ENCODE data around the gene ACVR1C.

ACVR1C gene

GRCh38 chr2:157657101-157657500, 28.4 kb upstream of the ACVR1C start:
- Histone ChIP-seq H3F3A (ENCODE audit: insufficient read depth, low read length) (no peaks in the 10 kb centered on the region), H2AFZ (ENCODE audit: low read length) (no peak overlapping the region), H3K9me3 (replicated peaks; ENCODE audit: insufficient read depth, low read length) (no peaks in the 10 kb centered on the region), H3K4me3 (ENCODE audit: low read length) (no peak overlapping the region), H3K36me3 (replicated peaks; ENCODE audit: insufficient read depth, low read length) (no peaks in the 10 kb centered on the region), H3K27ac (ENCODE audit: low read length) (no peak overlapping the region), H4K20me1 (ENCODE audit: insufficient read depth, low read length) (no peaks in the 10 kb centered on the region), H3K4me2 (ENCODE audit: low read depth, low read length) (no peak overlapping the region), H3K4me1 (ENCODE audit: low read length) (no peaks in the 10 kb centered on the region), H3K9ac (ENCODE audit: low read length) (no peak overlapping the region), H3K27me3 (replicated peaks; ENCODE audit: insufficient read depth, low read length) (no peaks in the 10 kb centered on the region), H3K79me2 (ENCODE audit: low read length) (no peaks in the 10 kb centered on the region), H3K9me2 (replicated peaks; ENCODE audit: insufficient read depth, low read length) (no peaks in the 10 kb centered on the region)
- no peak for DNase-seq
- TF ChIP-seq CTCF (IDR thresholded peaks at IDR 0.05; ENCODE audit: low read length) = no peak
- TF ChIP-seq EZH2 (optimal IDR thresholded peaks at IDR 0.05; ENCODE audit: low read depth, low read length) = no peak
- no peak for TF ChIP-seq EZH2phosphoT487 (IDR thresholded peaks at IDR 0.05; ENCODE audit: low read length)

- Histone ChIP-seq H3K4me1 (ENCODE audit: low read length) (no peaks in the 10 kb centered on the region), H3K4me3 (ENCODE audit: low read length) (no peak overlapping the region), H2AFZ (ENCODE audit: low read length) (no peak overlapping the region), H3K9me2 (replicated peaks; ENCODE audit: insufficient read depth, low read length) (no peaks in the 10 kb centered on the region), H4K20me1 (ENCODE audit: insufficient read depth, low read length) (no peaks in the 10 kb centered on the region), H3K9me3 (replicated peaks; ENCODE audit: insufficient read depth, low read length) (no peaks in the 10 kb centered on the region), H3F3A (ENCODE audit: insufficient read depth, low read length) (no peaks in the 10 kb centered on the region), H3K36me3 (replicated peaks; ENCODE audit: insufficient read depth, low read length) (no peaks in the 10 kb centered on the region), H3K9ac (ENCODE audit: low read length) (no peak overlapping the region), H3K79me2 (ENCODE audit: low read length) (no peaks in the 10 kb centered on the region), H3K4me2 (ENCODE audit: low read depth, low read length) (no peak overlapping the region), H3K27me3 (replicated peaks; ENCODE audit: insufficient read depth, low read length) (no peaks in the 10 kb centered on the region), H3K27ac (ENCODE audit: low read length) (no peak overlapping the region)
- DNase-seq = no peak
- TF ChIP-seq EZH2 (optimal IDR thresholded peaks at IDR 0.05; ENCODE audit: low read depth, low read length) (no peak), CTCF (IDR thresholded peaks at IDR 0.05; ENCODE audit: low read length) (no peak), EZH2phosphoT487 (IDR thresholded peaks at IDR 0.05; ENCODE audit: low read length) (no peak)
Observed at GRCh38 chr2:157644776-157645175, 16.1 kb upstream of the ACVR1C start.

GRCh38 chr2:157631861-157632260, 3.2 kb upstream of the ACVR1C start:
- DNase-seq = no peak
- Histone ChIP-seq H3K79me2 (ENCODE audit: low read length) (no peaks in the 10 kb centered on the region), H2AFZ (ENCODE audit: low read length) (no peak overlapping the region), H3K27ac (ENCODE audit: low read length) (no peak overlapping the region), H3K4me3 (ENCODE audit: low read length) (no peak overlapping the region), H3K9me3 (replicated peaks; ENCODE audit: insufficient read depth, low read length) (no peaks in the 10 kb centered on the region), H3K36me3 (replicated peaks; ENCODE audit: insufficient read depth, low read length) (no peaks in the 10 kb centered on the region), H3F3A (ENCODE audit: insufficient read depth, low read length) (peaks cover 18% of the 10 kb centered on the region; the same call in 1 of the 2 replicates), H4K20me1 (ENCODE audit: insufficient read depth, low read length) (no peaks in the 10 kb centered on the region), H3K4me2 (ENCODE audit: low read depth, low read length) (no peak overlapping the region), H3K9me2 (replicated peaks; ENCODE audit: insufficient read depth, low read length) (no peaks in the 10 kb centered on the region), H3K4me1 (ENCODE audit: low read length) (0 out of 2 replicates have a peak, but pooled peaks cover 3% of the 10 kb centered on the region), H3K9ac (ENCODE audit: low read length) (no peak overlapping the region), H3K27me3 (replicated peaks; ENCODE audit: insufficient read depth, low read length) (no peaks in the 10 kb centered on the region)
- TF ChIP-seq CTCF (IDR thresholded peaks at IDR 0.05; ENCODE audit: low read length) (no peak), EZH2 (optimal IDR thresholded peaks at IDR 0.05; ENCODE audit: low read depth, low read length) (no peak), EZH2phosphoT487 (IDR thresholded peaks at IDR 0.05; ENCODE audit: low read length) (no peak)
